HepG2 (cell line): ENCODE data around the gene KIF3C. TPM values are rescaled to one million over a fixed set of nuclear protein-coding genes. Genes with fewer than 3 reads are reported as not detected.

Experiments
- ATAC-seq: fragments of 200-7000 bp; cut with Tn5 transposase; 3 replicates; pipeline ENCODE4 v1.9.1; 2020; ENCODE audit warnings: mild to moderate bottlenecking, moderate library complexity
- BruUV-seq: library from RNA; stranded (reverse); fragments of 400-500 nt; replicated peaks from 2 replicates; lab custom pipeline; 2021; lab: Mats Ljungman, UMichigan
- CTCF ChIA-PET: fragments of 300-600 bp; formaldehyde crosslinking; extraction: SDS; loops from one replicate; lab custom pipeline; 2021; ENCODE audit warnings: low total read pairs, inconsistent platforms, low intra/inter-chr PET ratio; lab: Yijun Ruan, JAX
- POLR2A ChIA-PET: fragments of 350-600 bp; sonication (Branson Sonifier 250); formaldehyde crosslinking; loops from one replicate; lab custom pipeline; 2020; ENCODE audit warnings: antibody characterized with exemption, inconsistent platforms; lab: Yijun Ruan, JAX
- DNase-seq: peaks from one replicate; pipeline ENCODE4 v3.0.0-alpha.2; 2015; ENCODE audit warnings: low spot score
- FAIRE-seq: peaks from 3 replicates; lab custom pipeline; 2011; peaks lifted over from hg19 to GRCh38; lab: Jason Lieb, UNC
- H2AFZ ChIP-seq: one replicate; pipeline ENCODE4 v1.6.1; 2011; ENCODE audit warnings: low read length, inconsistent platforms
- H3K27ac ChIP-seq: fragments of 300-600 bp; 3 replicates; pipeline ENCODE4 v1.8.0; 2011; ENCODE audit warnings: mixed run types, mild to moderate bottlenecking, mixed read lengths, low read length, inconsistent platforms; ENCODE audit not compliant: insufficient read depth; ENCODE audit errors: extremely low read length
- H3K27me3 ChIP-seq, 2 experiments: fragments of 200-600 bp in 1 of 2; 2 replicates in 1 of 2; 3 replicates in 1 of 2; pipeline versions ENCODE4 v1.6.0 to v1.8.0; 2011; ENCODE audit warnings: low read length in 2 of 2, mild to moderate bottlenecking in 2 of 2, moderate library complexity in 2 of 2, inconsistent platforms in 1 of 2; ENCODE audit not compliant: insufficient read depth in 2 of 2, control insufficient read depth in 1 of 2
- H3K36me3 ChIP-seq, 2 experiments: fragments of 200-600 bp in 1 of 2; replicated peaks in 1 of 2; 2 replicates in 1 of 2; 3 replicates in 1 of 2; pipeline versions ENCODE4 v1.5.1 to v1.8.0; 2011; ENCODE audit warnings: low read length in 2 of 2, inconsistent platforms in 1 of 2; ENCODE audit not compliant: insufficient read depth in 2 of 2, control insufficient read depth in 1 of 2
- H3K4me1 ChIP-seq: 2 replicates; pipeline ENCODE4 v1.5.1; 2012; ENCODE audit warnings: low read length, inconsistent platforms; ENCODE audit not compliant: insufficient read depth
- H3K4me2 ChIP-seq: 2 replicates; pipeline ENCODE4 v1.6.0; 2011; ENCODE audit warnings: low read depth, low read length, inconsistent platforms
- H3K4me3 ChIP-seq, 3 experiments: fragments of 200-600 bp in 1 of 3; sonication (generic), shearing (Covaris generic) in 1 of 3; replicated peaks in 1 of 3; 2 replicates each; pipeline ENCODE4 v1.5.1; 2011 to 2016; ENCODE audit warnings: low read length in 3 of 3, inconsistent platforms in 2 of 3, low read depth in 2 of 3, mild to moderate bottlenecking in 2 of 3, control low read depth in 1 of 3, mixed read lengths in 1 of 3; ENCODE audit not compliant: insufficient read depth in 1 of 3
- H3K79me2 ChIP-seq: one replicate; pipeline ENCODE4 v1.6.1; 2011; ENCODE audit warnings: low read length, inconsistent platforms; ENCODE audit not compliant: insufficient read depth
- H3K9ac ChIP-seq: 2 replicates; pipeline ENCODE4 v1.6.0; 2011; ENCODE audit warnings: mild to moderate bottlenecking, low read depth, low read length, inconsistent platforms; ENCODE audit not compliant: insufficient read depth
- H3K9me3 ChIP-seq: 2 replicates; pipeline ENCODE4 v1.5.1; 2012; ENCODE audit warnings: mild to moderate bottlenecking, low read length
- H4K20me1 ChIP-seq: 2 replicates; pipeline ENCODE4 v1.6.0; 2011; ENCODE audit warnings: inconsistent platforms, mild to moderate bottlenecking, low read length, moderate library complexity; ENCODE audit not compliant: insufficient read depth
- KDM5B ChIP-seq: sonication (generic); formaldehyde crosslinking; IDR thresholded peaks from 2 replicates; pipeline ENCODE4 v1.4.0; 2020; ENCODE audit warnings: missing genetic modification reagents, mild to moderate bottlenecking, borderline replicate concordance
- SSRP1 ChIP-seq: IDR thresholded peaks from 2 replicates; pipeline ENCODE4 v1.6.1; 2016; ENCODE audit warnings: control low read depth
- TFDP1 ChIP-seq: IDR thresholded peaks from 2 replicates; pipeline ENCODE4 v1.6.1; 2016; ENCODE audit warnings: missing compliant biosample characterization, missing genetic modification reagents, borderline replicate concordance
- THRA ChIP-seq: sonication (generic); formaldehyde crosslinking; IDR thresholded peaks from 2 replicates; pipeline ENCODE4 v1.4.0; 2020; ENCODE audit warnings: missing genetic modification reagents, borderline replicate concordance
- ZBTB33 ChIP-seq: sonication (generic); formaldehyde crosslinking; IDR thresholded peaks from 2 replicates; pipeline ENCODE4 v1.4.0; 2020; ENCODE audit warnings: missing genetic modification reagents
- ZNF556 ChIP-seq: sonication (generic); formaldehyde crosslinking; IDR thresholded peaks from 2 replicates; pipeline ENCODE4 v1.4.0; 2020; ENCODE audit warnings: mild to moderate bottlenecking, missing genetic modification reagents, borderline replicate concordance
- WGBS: methylation state at CpG from one replicate; pipeline ENCODE4 v1.1.6; 2017; ENCODE audit warnings: low lambda C conversion rate; 5-methylcytosine and 5-hydroxymethylcytosine counted together
- in situ Hi-C: cut with HindIII; loops from 2 replicates; pipeline ENCODE4 v1.10.0; 2017; ENCODE audit warnings: low pct_unique_long_range_greater_than_20kb; ENCODE audit not compliant: extremely low pct_ligation_motif_present
- intact Hi-C: fragments of 100-400 bp; cut with micrococcal nuclease; formaldehyde crosslinking; loops from one replicate; pipeline ENCODE4 v1.10.0; 2022; ENCODE audit not compliant: unreplicated experiment
- polyA plus RNA-seq, 8 experiments: library from polyadenylated mRNA; depleted of rRNA in 3 of 8; stranded (reverse) in 7 of 8; unstranded in 1 of 8; fragments of >200 nt; fragmentation: Illumina TruSeq in 4 of 8; extraction: Trizol in 4 of 8; gene quantifications; 2 replicates each; pipeline versions ENCODE4 v1.2.1 to v1.2.3, GENCODE V29; 2011 to 2016; ENCODE audit warnings: low read depth in 4 of 8, missing spikeins in 1 of 8, mixed read lengths in 1 of 8; ENCODE audit not compliant: insufficient read depth in 1 of 8
- total RNA-seq, 5 experiments: library from RNA; depleted of rRNA; stranded (reverse); fragments of >200 nt; fragmentation: Illumina TruSeq; extraction: Trizol; gene quantifications; 2 replicates each; pipeline ENCODE4 v1.2.3, GENCODE V29; 2016; ENCODE audit warnings: low read depth in 1 of 5

Gene KIF3C
- total and polyA plus RNA-seq, 2 of the 13 experiments (the other 11 are each of a cell fraction or from before 2014, with no cell fraction given): 3.6 to 4.9 TPM

DNA sequence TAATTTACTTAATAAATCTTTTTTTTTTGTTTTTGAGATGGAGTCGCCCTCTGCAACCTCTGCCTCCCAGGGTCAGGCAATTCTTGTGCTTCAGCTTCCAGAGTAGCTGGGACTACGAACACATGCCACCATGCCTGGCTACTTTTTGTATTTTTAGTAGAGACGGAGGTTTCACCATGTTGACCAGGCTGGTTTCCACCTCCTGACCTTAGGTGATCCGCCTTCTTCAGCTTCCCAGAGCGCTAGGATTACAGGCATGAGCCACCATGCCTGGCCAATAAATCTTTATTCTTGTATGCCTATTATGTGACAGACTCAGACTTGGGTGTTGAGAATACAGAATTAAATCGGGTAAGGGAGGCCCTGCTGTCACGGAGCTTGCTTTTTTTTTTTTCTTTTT, 87.3 kb downstream of the KIF3C start:
- no peak for DNase-seq
- H3K4me3 ChIP-seq: no peak overlapping the region
- peaks cover 43% of the 10 kb centered on the region for H3K4me1 ChIP-seq
- no peaks in the 10 kb centered on the region for H3K36me3 ChIP-seq
- ATAC-seq: peak; percentile 14; the same call in 2 of the 3 replicates
- in situ Hi-C loops (no loop called here), intact Hi-C loops (no loop called here)
- ChIA-PET POLR2A (interaction anchor here (2.4 kb wide), 1 partner anchor 16 kb away, joined by 19 read pairs; the partner anchor contains the start of gene ASXL2), CTCF (no interaction called here)
- no peaks in the 10 kb centered on the region for H4K20me1 ChIP-seq
- H3K4me2 ChIP-seq: peak overlapping the region; percentile 49
- no peak overlapping the region for H3K9ac ChIP-seq
- no peak overlapping the region for H2AFZ ChIP-seq
- no peak for FAIRE-seq
- BruUV-seq: no TSS peak
- no peak overlapping the region for H3K27ac ChIP-seq
- WGBS: 50% methylated on average over 7 of the region's 7 CpGs
- no peaks in the 10 kb centered on the region for H3K79me2 ChIP-seq
- no peaks in the 10 kb centered on the region for H3K9me3 ChIP-seq
- no peaks in the 10 kb centered on the region for H3K27me3 ChIP-seq
- TF ChIP-seq ZBTB33 (peak; percentile 81), KDM5B (CRISPR knock-in tag) (0 out of 2 replicates have a peak, but pooled peaks have one; percentile 1), SSRP1 (CRISPR knock-in tag) (no peak), ZNF556 (CRISPR knock-in tag) (0 out of 2 replicates have a peak, but pooled peaks have one; percentile 9), TFDP1 (CRISPR knock-in tag) (no peak), THRA (CRISPR knock-in tag) (0 out of 2 replicates have a peak, but pooled peaks have one; percentile 10)
- TF ChIP-seq, all 625 proteins: peak for 4
